Kidney capillary endothelial cell (primary cell): Measurements from ENCODE around the gene ATP2B2.
A peak's percentile ranks its signal among the peaks of the same experiment; 100 is the strongest.

Experiments used
- DNase-seq: peaks from one replicate; pipeline ENCODE4 v3.0.0-alpha.2; 2018; ENCODE audit warnings: low spot score

The ATP2B2 gene

DNA sequence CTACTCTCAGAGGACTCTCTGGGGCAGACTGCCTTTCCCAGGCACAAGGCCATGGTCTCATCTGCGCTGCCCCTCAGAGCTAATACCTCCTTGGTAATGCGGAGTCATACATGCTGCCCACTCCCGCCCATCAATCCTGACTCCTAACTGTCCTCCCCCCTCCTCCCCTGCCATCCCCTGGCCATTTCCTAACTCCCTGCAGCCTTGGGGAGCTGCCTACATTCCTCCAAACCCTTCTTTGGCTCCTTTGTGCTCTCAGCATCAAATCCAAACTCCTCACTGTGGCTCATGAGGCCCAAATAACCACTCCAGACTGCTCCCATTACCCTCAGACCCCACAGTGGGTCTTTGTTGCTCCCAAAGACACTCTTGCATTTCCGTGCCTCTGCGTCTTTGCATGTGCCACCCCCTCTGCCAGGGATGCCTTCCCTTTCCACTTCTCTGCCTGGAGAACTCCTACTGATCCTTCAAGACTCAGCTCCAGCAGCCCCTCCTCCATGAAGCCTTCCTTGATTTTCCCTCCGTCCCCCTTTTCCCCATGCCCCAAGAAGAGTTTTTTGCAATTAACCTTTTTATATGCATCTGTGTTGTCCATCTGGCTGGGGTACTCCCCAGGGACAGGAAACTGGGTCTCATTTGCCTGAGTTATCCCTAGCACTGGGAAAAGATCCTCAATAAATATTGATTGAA is 5.5 kb upstream of the ATP2B2 start:
- no peak for DNase-seq

- DNase-seq: no peak
These were observed 4.8 kb upstream of the ATP2B2 start for GRCh38 chr3:10510086-10510742.

DNA sequence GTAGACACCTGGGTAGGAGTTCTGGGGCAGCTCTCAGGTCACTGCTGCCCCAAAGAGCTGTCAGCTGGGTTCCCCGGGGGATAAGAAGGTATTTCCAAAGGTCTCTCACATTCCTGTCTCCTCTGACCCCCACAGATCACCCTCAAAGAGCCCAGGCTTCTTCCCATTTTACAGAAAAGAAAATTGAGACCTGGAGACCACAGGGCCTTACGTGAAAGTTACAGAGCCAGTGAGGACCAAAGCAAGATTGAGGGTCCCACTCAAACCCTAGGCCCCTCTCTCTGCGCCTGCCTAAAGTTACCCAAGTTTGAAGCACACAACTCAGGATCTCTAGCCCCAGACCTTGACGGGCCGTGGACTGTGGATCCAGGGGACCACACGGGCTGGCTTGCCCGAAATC is 3.9 kb upstream of the ATP2B2 start:
- no peak for DNase-seq

DNA sequence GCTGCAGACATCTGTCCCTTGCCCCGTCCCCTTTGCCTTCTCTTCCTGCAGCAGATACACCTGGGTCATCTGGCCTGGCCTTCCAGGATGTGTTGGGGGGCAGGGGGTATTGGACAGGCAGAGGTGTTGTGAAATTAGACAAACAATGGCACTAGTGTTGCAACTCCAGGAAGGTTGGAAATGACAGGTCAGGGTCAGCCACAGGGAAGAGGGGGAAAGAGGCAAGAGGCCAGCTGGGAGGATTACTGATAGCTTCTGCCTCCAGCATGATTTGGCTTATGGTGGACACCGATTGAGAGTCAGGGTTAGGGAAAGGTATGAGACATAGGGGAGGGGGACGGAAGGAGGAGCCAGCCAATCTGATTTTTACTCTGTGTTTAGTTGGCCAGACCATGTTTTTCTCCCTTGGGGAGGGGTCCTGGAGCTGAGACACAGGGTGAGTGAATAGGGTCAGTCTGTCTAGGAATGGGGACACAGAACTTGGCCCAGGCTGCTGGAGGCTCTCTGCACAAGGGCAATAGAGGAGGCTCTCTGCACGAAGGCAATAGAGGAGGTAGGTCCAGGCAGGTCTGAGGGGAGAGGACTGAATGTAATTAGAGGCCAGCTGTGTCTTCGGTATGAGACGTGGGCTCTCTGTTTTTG is 3.4 kb upstream of the ATP2B2 start:
- DNase-seq: no peak

DNA sequence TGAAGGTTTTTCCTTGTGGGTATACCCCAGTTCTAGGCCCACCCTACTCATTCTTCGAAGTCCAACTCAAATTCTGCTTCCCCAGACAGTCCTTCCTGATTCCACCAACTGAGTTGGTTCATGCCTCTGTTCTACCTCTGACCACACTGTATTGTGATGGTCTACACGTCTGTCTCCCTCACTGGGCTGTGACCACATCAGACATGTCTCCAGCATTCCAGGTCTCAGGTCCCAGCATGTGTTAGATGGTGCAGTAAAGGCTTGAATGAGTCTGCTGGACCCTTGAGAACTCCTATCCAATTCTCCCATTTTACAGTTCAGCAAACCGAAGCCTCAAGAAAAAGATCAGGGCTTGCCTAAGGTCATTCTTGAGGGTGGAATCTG is 2.8 kb upstream of the ATP2B2 start:
- no peak for DNase-seq

GRCh38 chr3:10507331-10507730 is 1.9 kb upstream of the ATP2B2 start:
- DNase-seq: no peak

DNA sequence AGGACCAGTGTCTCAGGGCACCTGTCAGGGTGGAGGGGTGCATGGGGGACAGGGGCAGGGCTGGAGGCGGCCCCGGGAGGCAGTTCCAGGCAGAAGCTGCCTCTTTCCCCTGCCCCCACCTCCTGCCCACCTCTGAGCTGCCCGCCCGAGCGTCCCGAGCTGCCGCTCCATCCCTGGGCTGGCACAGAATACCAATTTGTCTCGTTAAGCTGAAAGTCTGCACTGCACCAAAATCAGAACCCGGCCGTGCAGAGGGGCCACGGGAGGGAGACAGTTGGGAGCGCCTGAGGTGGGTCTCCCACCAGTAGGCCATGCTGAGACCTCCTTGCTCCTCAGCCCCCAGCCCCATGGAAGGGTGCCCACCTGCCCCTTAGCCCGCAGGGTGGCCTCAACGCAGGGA is 1.3 kb upstream of the ATP2B2 start:
- no peak for DNase-seq

GRCh38 chr3:10505791-10506585 is 602 bp upstream of the ATP2B2 start:
- DNase-seq: no peak

DNA sequence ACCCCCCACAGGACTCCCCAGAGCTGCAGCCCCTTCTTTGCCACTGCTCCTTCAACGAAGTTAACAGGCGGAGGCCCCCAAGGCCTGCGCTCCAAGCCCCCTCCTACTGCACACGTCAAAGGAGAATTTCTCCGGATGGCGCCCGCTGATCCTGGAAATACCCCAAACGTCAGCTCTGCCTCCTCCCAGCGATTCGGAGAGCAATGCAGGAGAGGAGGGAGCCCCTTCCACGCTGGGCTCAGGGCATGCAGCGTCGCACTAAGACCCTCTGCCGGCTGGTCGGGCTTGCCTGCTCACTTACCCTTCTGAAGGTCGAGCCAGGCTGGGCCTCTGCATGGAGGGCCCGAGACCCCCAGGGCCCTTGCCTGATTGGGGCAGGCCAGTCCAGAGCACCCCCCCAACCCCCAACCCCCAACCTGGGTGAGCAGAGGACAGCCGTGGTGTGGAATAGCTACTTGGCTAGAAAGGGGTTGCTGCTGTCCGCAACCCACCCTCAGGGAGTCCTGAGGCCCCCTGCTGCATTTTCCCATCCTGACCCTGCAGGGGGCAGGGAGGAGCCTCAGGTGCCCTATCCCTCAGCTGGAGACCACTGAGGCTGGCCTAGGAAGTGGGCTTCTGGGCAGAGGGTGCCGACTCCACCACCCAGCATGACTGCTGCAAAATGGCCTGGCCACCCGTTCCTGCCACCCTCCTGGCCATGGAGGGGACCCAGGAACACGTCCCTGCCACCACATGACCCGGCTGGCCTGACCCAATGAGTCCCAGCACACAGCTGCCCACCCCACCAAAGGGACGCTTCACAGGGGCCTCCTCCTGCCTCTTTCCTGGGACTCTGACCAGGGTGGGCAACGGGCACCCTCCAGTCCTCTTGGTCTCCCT is 976 bp downstream of the ATP2B2 start:
- no peak for DNase-seq

DNA sequence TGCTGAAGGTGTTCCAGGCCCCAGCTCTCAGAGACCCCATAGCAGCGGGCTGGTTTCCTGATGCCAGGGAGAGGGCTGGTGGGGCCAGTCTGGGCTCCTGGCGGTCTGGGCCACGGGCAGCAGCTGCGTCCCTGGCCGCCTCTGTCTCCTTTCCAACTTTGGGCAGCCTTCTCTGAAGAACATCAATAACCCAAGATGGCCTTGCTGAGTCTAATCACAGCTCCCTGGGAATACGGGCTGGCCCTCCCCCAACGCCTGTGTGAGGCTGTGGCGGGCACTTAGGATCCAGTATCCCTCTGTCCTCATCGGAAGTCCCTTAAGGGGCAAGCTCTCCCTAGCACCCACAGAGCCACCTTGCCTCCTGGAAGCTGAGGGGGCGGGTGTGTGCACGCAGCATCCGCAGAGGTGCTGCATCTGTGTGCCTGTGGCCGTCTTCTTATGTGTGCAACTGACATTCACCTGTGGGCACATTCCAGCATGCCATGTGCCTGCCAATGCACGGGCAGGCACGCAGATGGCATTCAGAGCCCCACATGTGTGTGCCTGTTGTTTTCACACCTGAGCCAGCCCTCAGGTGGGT is 2.1 kb downstream of the ATP2B2 start:
- no peak for DNase-seq

DNA sequence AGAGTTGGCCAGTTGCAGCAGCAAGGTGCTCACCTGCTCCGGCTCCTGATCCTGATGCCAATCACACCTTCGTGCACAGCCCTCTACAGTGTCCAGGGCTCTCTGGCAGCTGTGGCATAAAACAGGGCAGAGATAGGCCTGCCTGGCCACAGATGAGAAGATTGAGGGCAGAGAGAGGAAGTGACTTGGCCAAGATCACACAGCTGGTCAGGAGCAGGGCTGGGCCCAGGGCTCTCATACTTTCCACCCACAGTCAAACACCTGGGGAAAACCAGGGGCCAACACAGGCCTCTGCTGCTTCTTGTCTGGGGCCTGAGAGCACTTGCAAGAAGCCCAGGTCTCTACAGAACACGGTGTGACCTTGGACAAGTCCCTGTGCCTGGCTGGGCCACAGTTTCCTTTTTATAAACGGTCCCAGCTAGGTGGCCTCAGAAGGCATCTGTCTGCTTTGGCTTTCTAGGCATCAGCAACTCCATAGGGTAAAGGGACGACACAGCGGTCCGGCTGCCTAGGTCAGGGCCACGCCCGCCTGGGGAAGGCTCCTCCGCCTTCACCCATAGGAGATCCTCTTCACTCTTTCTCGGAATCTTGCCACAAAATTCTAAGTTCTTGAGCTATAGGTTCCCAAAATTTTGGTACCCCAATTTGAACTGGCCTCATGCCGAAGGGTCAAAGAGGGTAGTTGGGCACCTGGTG is 3.1 kb downstream of the ATP2B2 start:
- no peak for DNase-seq

DNA sequence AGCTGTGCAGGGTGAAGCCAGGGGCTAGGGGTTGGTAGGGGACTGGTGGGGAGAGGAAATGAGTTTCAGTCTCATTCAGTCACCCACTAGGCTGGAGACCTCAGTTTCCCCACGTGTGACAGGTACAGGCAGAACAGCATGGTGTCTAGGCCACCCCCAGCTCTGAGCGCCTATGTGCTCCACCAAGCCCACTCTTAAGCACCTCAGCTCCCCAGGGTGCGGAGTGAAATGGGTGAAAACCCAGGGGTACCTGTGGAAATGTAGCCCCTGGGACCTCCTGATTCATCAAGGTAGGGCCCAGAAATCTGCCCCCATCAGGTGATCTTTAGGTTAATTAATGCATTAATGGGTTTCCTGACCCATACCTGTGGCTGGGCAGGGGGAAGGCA is 3.7 kb downstream of the ATP2B2 start:
- no peak for DNase-seq

DNA sequence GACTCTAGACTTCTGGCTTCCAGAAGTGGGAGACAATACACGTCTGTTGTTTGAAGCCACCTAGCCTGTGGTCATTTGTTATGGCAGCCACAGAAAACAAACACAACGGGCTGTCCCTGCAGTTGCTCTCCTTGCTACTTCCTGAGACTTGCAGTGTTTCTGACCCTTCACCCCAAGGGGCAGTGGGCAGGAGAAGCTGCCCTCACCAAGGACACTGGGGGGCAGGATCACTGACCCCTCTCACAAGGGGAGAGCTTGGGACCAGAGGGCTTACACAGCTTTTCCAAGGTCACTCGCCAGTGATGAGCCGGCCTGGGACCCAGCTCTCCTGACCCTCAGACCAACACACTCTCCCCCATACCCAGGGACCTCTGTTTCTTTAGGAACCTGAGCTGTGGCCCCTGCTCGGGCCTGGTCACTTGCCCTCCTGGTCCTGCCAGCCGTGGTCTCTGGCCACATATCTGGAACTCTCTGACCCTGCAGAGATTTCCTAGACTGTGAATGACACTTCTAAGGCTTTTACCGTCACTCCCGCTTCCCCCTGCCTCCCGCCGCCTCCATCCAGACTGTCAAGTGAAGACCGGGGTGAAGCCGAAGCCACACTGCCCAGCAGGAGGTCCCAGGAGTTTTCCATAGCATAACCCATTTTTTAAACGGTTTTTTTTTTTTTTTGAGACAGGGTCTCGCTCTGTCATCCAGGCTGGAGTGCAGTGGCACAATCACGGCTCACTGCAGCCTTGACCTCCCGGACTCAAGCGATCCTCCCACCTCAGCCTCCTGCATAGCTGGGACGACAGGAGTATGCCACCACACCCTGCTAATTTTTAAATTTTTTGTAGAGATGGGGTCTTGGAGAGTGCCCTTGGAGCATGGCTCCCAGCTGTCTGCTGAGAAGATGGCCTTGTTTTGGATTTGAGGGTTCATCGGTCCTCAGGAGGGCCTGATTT is 4.4 kb downstream of the ATP2B2 start:
- DNase-seq: no peak

DNA sequence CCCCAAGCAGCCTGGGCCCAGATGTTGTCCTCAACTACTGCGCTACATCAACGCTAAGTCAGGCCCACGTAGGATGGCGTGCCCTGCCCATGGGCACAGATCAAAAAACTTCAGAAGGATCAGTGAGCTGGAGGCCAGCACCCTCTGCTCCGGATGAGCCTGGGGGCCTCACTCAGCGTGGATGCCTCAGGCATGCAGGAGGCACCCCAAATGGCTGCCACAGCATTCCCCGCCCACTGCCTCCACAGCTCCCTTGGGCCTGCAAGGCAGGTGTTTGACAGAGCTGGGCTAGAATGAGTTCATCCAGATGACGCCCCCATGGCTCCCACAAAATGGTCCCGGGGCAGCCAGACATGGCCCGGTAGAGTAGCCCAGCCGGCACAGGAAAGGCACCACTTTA is 7.1 kb downstream of the ATP2B2 start:
- no peak for DNase-seq

DNA sequence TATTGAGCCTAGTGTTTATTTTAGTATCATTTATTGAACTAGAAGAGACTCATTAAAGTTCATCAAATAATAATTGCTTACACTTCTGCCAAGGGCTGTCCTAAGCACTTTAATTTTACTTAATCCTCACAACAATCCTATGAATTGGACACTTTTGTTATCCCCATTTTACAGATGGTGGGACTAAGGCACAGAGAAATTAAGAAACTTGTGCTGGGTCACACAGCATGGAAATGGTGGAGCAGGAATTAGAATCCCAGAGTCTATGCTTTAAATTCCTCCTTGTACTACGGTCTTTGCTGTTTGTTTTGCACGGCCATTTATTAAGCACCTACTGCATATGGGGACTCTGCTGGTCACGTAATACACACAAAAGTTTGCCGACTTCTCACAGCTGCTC is 7.9 kb downstream of the ATP2B2 start:
- DNase-seq: no peak

DNA sequence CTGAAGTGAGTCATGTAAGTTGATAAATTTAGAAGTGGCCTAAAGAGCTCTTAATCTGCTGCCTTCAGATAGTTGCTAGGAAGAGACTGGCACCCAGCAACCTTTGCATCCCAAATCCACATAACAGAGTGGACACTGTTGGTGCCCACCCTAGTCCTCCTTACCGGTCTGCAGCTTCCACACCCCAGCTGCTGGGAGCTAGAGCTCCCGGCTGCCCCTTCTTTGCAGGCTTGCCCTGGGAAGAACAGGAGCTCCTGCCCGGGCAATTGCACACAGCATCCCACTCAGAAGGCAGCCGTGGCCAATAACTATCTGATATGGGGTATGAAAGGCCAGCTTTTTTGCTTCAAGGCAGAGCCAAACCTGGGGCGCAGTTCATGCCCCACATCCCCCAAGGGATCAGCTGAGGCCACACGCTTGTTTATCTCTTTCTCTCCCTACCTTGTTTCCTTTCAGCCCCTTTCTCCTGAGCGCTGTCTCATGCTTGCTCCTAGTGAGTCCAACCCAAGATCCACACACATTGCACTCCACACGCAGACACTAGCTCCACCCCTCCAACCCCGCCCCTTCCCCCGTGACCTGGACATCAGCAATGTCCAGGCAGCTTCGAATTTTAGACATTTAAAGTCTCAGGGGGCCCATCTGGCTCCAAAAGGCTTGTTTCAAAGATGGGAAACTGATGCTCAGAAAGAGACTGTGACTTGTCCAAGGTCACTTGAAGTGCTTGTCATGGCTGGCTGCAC is 9.1 kb downstream of the ATP2B2 start:
- no peak for DNase-seq

DNA sequence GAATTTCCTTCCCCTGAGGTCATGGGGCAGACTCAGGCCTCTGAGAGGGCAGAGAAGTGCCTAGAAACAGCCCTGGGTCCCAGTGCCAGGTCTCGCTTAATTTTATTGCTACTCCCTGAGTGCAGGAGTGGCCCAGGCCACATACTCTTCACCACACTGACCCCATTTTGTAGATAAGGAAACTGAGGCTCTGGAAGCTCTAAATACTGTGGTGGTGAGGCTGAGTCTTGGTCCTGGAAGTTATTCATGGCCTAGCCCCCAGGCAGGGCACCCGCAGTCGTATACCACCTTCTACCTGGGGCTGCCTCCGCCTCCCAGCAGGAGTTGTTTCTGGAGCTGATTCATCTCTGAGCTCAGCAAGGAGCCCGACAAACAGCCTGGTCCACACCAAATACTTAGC is 9.8 kb downstream of the ATP2B2 start:
- no peak for DNase-seq

GRCh38 chr3:10495003-10495402 is 10.4 kb downstream of the ATP2B2 start:
- peak; percentile 2 for DNase-seq

GRCh38 chr3:10494180-10494579 is 11.2 kb downstream of the ATP2B2 start:
- DNase-seq: no peak
